ENCODE measurements around the gene LCE7A.

LCE7A gene

GRCh38 chr1:152899883-152900282, 40.1 kb downstream of the LCE7A start:
- Histone ChIP-seq H3K27ac (ENCODE audit: low read depth, low read length, poor library complexity, severe bottlenecking) (no peak overlapping the region), H3F3A (ENCODE audit: insufficient read depth, low read length) (no peaks in the 10 kb centered on the region), H3K27me3 (ENCODE audit: insufficient read depth, low read length) (no peaks in the 10 kb centered on the region), H3K9ac (ENCODE audit: low read length) (no peak overlapping the region), H2AFZ (ENCODE audit: low read length) (no peak overlapping the region), H3K4me3 (ENCODE audit: low read depth, low read length, poor library complexity, severe bottlenecking) (no peak overlapping the region), H3K79me2 (ENCODE audit: insufficient read depth, low read length) (no peaks in the 10 kb centered on the region), H3K4me2 (ENCODE audit: low read length) (no peak overlapping the region), H3K9me2 (ENCODE audit: low read depth, low read length) (no peaks in the 10 kb centered on the region), H3K9me3 (ENCODE audit: low read length) (no peaks in the 10 kb centered on the region), H3K36me3 (ENCODE audit: insufficient read depth, low read length) (no peaks in the 10 kb centered on the region), H4K20me1 (ENCODE audit: insufficient read depth, low read length) (no peaks in the 10 kb centered on the region), H3K4me1 (ENCODE audit: insufficient read depth, low read length, severe bottlenecking) (no peaks in the 10 kb centered on the region)
- TF ChIP-seq CTCF (IDR thresholded peaks at IDR 0.05; ENCODE audit: low read length) (no peak), EZH2 (IDR thresholded peaks at IDR 0.05; ENCODE audit: borderline replicate concordance, low read length) (no peak)

GRCh38 chr1:152901631-152902030, 41.8 kb downstream of the LCE7A start:
- no peak overlapping the region for H3K4me2 ChIP-seq (ENCODE audit: low read length)
- no peak overlapping the region for H3K4me3 ChIP-seq (ENCODE audit: low read depth, low read length, poor library complexity, severe bottlenecking)
- H3K36me3 ChIP-seq (ENCODE audit: insufficient read depth, low read length), result no peaks in the 10 kb centered on the region
- H3K9me3 ChIP-seq (ENCODE audit: low read length), result no peaks in the 10 kb centered on the region
- H2AFZ ChIP-seq (ENCODE audit: low read length), result no peak overlapping the region
- H3K4me1 ChIP-seq (ENCODE audit: insufficient read depth, low read length, severe bottlenecking), result no peaks in the 10 kb centered on the region
- H3K27me3 ChIP-seq (ENCODE audit: insufficient read depth, low read length), result no peaks in the 10 kb centered on the region
- no peaks in the 10 kb centered on the region for H4K20me1 ChIP-seq (ENCODE audit: insufficient read depth, low read length)
- no peak for TF ChIP-seq EZH2 (IDR thresholded peaks at IDR 0.05; ENCODE audit: borderline replicate concordance, low read length)
- no peak for TF ChIP-seq CTCF (IDR thresholded peaks at IDR 0.05; ENCODE audit: low read length)
- no peaks in the 10 kb centered on the region for H3K79me2 ChIP-seq (ENCODE audit: insufficient read depth, low read length)
- H3K27ac ChIP-seq (ENCODE audit: low read depth, low read length, poor library complexity, severe bottlenecking), result no peak overlapping the region
- H3K9ac ChIP-seq (ENCODE audit: low read length), result no peak overlapping the region
- H3F3A ChIP-seq (ENCODE audit: insufficient read depth, low read length), result no peaks in the 10 kb centered on the region
- H3K9me2 ChIP-seq (ENCODE audit: low read depth, low read length), result no peaks in the 10 kb centered on the region

GRCh38 chr1:152902636-152903035, 42.8 kb downstream of the LCE7A start:
- Histone ChIP-seq H3K36me3 (ENCODE audit: insufficient read depth, low read length) (no peaks in the 10 kb centered on the region), H3K9me3 (ENCODE audit: low read length) (no peaks in the 10 kb centered on the region), H3F3A (ENCODE audit: insufficient read depth, low read length) (no peaks in the 10 kb centered on the region), H3K4me2 (ENCODE audit: low read length) (no peak overlapping the region), H2AFZ (ENCODE audit: low read length) (no peak overlapping the region), H4K20me1 (ENCODE audit: insufficient read depth, low read length) (no peaks in the 10 kb centered on the region), H3K9ac (ENCODE audit: low read length) (no peak overlapping the region), H3K27me3 (ENCODE audit: insufficient read depth, low read length) (no peaks in the 10 kb centered on the region), H3K79me2 (ENCODE audit: insufficient read depth, low read length) (no peaks in the 10 kb centered on the region), H3K9me2 (ENCODE audit: low read depth, low read length) (no peaks in the 10 kb centered on the region), H3K27ac (ENCODE audit: low read depth, low read length, poor library complexity, severe bottlenecking) (no peak overlapping the region), H3K4me1 (ENCODE audit: insufficient read depth, low read length, severe bottlenecking) (no peaks in the 10 kb centered on the region), H3K4me3 (ENCODE audit: low read depth, low read length, poor library complexity, severe bottlenecking) (no peak overlapping the region)
- no peak for TF ChIP-seq CTCF (IDR thresholded peaks at IDR 0.05; ENCODE audit: low read length)
- no peak for TF ChIP-seq EZH2 (IDR thresholded peaks at IDR 0.05; ENCODE audit: borderline replicate concordance, low read length)

Measured in OCI-LY1 (cell line).